ENCODE data around the gene CCDC6. TPM values are rescaled to one million over a fixed set of nuclear protein-coding genes. Genes with fewer than 3 reads are reported as not detected.

CCDC6 gene
- total RNA-seq, 4 donors from 2014 or later: 26.6 to 43.3 (median 29.5) TPM

DNA sequence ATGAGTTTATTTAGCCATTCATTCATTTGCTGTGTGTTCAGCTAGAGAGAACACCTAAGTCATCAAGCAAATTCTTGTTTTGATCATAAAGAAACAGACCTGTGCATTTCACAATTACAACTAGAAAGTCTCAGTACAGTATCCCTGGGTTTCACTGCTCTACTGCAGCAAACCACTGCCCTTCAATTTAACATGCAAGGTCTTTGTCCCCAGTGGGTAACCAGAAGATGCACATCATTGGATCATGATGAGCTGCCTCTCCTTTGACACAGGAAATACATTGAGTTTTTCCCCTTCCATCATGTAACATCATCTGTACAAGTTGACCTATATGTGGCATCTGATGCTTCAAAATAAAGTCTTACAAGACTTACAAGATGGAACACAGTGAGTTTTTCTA, 82.6 kb downstream of the CCDC6 start:
- Histone ChIP-seq H3K9me3 (no peaks in the 10 kb centered on the region), H3K4me1 (peaks cover 9 to 39% of the 10 kb centered on the region in 2 donors), H3K4me3 (no peak overlapping the region), H3K27me3 (no peaks in the 10 kb centered on the region), H3K36me3 (no peaks in the 10 kb centered on the region), H3K27ac (no peak overlapping the region)
- DNase-seq: no peak
- ATAC-seq: no peak
- no peak for TF ChIP-seq CTCF (IDR thresholded peaks at IDR 0.05 in 4 of 5, conservative IDR thresholded peaks at IDR 0.05 in 1 of 5)
- TF ChIP-seq POLR2A (IDR thresholded peaks at IDR 0.05): no peak
- in situ Hi-C loops (cut with MboI; ENCODE audit: low sequenced_read_pairs in 4 of 4) (loop anchor here in 3 of 4 donors (25.0 kb wide), 1 partner anchor 586 kb away; no protein-coding TSS in a partner anchor), intact Hi-C loops (cut with DNase I; ENCODE audit: low total_unique reads) (no loop called here)

DNA sequence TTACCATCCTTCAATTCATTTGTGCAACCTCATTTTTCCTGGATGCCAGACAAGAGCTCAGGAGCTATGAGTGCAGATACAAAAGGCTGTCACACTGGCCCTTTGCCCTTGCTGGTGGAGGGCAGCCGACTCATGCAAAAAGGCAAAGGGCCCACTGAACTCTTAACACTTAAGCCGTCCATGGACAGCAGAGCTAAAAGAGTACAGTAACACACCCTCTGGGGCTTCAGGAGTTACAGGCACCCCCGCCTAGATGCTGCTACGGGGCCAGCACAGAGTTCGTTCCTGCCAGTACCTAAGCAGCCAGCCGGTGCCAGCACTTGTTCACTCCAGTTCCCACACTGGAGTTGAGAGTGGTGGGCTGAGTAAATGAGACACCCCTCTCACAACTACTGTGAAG, 83.2 kb downstream of the CCDC6 start:
- Histone ChIP-seq H3K4me3 (no peak overlapping the region), H3K9me3 (no peaks in the 10 kb centered on the region), H3K27ac (no peak overlapping the region), H3K4me1 (peaks cover 9 to 39% of the 10 kb centered on the region in 2 donors), H3K36me3 (no peaks in the 10 kb centered on the region), H3K27me3 (no peaks in the 10 kb centered on the region)
- intact Hi-C loops (cut with DNase I; ENCODE audit: low total_unique reads) (no loop called here), in situ Hi-C loops (cut with MboI; ENCODE audit: low sequenced_read_pairs in 4 of 4) (loop anchor here in 3 of 4 donors (25.0 kb wide), 1 partner anchor 586 kb away; no protein-coding TSS in a partner anchor)
- ATAC-seq (no peak), DNase-seq (no peak)
- TF ChIP-seq CTCF (IDR thresholded peaks at IDR 0.05 in 4 of 5, conservative IDR thresholded peaks at IDR 0.05 in 1 of 5): no peak
- no peak for TF ChIP-seq POLR2A (IDR thresholded peaks at IDR 0.05)

DNA sequence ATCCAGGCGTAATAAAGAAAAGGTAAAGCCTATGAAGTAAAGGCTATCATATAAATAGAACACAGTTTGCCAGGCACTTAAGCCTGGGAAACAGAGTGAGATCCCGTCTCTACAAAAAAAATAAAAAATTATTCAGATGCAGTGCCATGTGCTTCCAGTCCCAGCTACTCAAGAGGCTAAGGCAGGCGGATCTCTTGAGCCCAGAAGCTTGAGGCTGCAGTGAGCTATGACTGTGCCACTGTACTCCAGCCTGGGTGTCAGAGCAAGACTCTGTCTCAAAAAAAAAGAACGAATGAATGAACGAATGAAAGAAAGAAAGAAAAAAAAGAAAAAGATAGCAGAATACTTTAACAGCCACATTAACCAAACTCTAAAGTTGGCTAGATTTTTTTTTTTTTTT, 85.9 kb downstream of the CCDC6 start:
- Histone ChIP-seq H3K4me3 (no peak overlapping the region), H3K4me1 (peaks cover 0 to 21% of the 10 kb centered on the region in 2 donors), H3K27me3 (no peaks in the 10 kb centered on the region), H3K27ac (no peak overlapping the region), H3K36me3 (no peaks in the 10 kb centered on the region), H3K9me3 (no peaks in the 10 kb centered on the region)
- intact Hi-C loops (cut with DNase I; ENCODE audit: low total_unique reads) (no loop called here), in situ Hi-C loops (cut with MboI; ENCODE audit: low sequenced_read_pairs in 4 of 4) (loop anchor here in 3 of 4 donors (25.0 kb wide), 1 partner anchor 583 kb away; no protein-coding TSS in a partner anchor)
- DNase-seq: no peak
- no peak for TF ChIP-seq CTCF (IDR thresholded peaks at IDR 0.05 in 4 of 5, conservative IDR thresholded peaks at IDR 0.05 in 1 of 5)
- no peak for TF ChIP-seq POLR2A (IDR thresholded peaks at IDR 0.05)
- ATAC-seq: no peak

GRCh38 chr10:59819683-59820082, 86.7 kb downstream of the CCDC6 start:
- in situ Hi-C loops (cut with MboI; ENCODE audit: low sequenced_read_pairs in 4 of 4): loop anchor here (10.0 to 25.0 kb wide), 3 partner anchors 115 to 582 kb away; partner anchors contain the start of gene SLC16A9 (in 1 of the 4)
- no peaks in the 10 kb centered on the region for H3K9me3 ChIP-seq
- intact Hi-C loops (cut with DNase I; ENCODE audit: low total_unique reads): loop anchor here (10.0 kb wide), 1 partner anchor 575 kb away; no protein-coding TSS in a partner anchor
- H3K27ac ChIP-seq: no peak overlapping the region
- DNase-seq (no peak), ATAC-seq (no peak)
- peaks cover 0 to 21% of the 10 kb centered on the region in 2 donors for H3K4me1 ChIP-seq
- H3K36me3 ChIP-seq: no peaks in the 10 kb centered on the region
- H3K4me3 ChIP-seq: no peak overlapping the region
- H3K27me3 ChIP-seq: no peaks in the 10 kb centered on the region
- TF ChIP-seq CTCF (IDR thresholded peaks at IDR 0.05 in 4 of 5, conservative IDR thresholded peaks at IDR 0.05 in 1 of 5) (no peak), POLR2A (IDR thresholded peaks at IDR 0.05) (no peak)

Data from gastrocnemius medialis (tissue), 4 donors.